CD4-positive, alpha-beta T cell treated with Interleukin-6 for 4 hours (primary cell): Measurements from ENCODE around the gene ROBO1.

ENCODE experiments used
- DNase-seq: peaks from one replicate; pipeline ENCODE4 v3.0.0-alpha.2; 2020; ENCODE audit warnings: mixed read lengths

Gene ROBO1

GRCh38 chr3:79002465-79003372, 765.1 kb downstream of the ROBO1 start:
- no peak for DNase-seq

GRCh38 chr3:79001255-79001654, 766.5 kb downstream of the ROBO1 start:
- no peak for DNase-seq

- no peak for DNase-seq
Observed at GRCh38 chr3:78999139-78999538, 768.7 kb downstream of the ROBO1 start.

GRCh38 chr3:78995087-78995486, 772.7 kb downstream of the ROBO1 start:
- no peak for DNase-seq

- DNase-seq = no peak
Observed at GRCh38 chr3:78994174-78995027, 773.4 kb downstream of the ROBO1 start.

- DNase-seq = no peak
Observed at GRCh38 chr3:78993375-78993774, 774.4 kb downstream of the ROBO1 start.

- no peak for DNase-seq
Observed at GRCh38 chr3:78992830-78993229, 775.0 kb downstream of the ROBO1 start.

- DNase-seq = no peak
Observed at GRCh38 chr3:78992400-78992799, 775.4 kb downstream of the ROBO1 start.

GRCh38 chr3:78991656-78992055, 776.1 kb downstream of the ROBO1 start:
- no peak for DNase-seq

- DNase-seq = no peak
Observed at GRCh38 chr3:78990156-78990555, 777.6 kb downstream of the ROBO1 start.

- no peak for DNase-seq
Observed at GRCh38 chr3:78988324-78988723, 779.5 kb downstream of the ROBO1 start.

GRCh38 chr3:78986416-78987101, 781.2 kb downstream of the ROBO1 start:
- DNase-seq = no peak

GRCh38 chr3:78985981-78986380, 781.8 kb downstream of the ROBO1 start:
- DNase-seq = no peak

- no peak for DNase-seq
Observed at GRCh38 chr3:78979028-78979427, 788.8 kb downstream of the ROBO1 start.

GRCh38 chr3:78978037-78978436, 789.8 kb downstream of the ROBO1 start:
- no peak for DNase-seq

GRCh38 chr3:78977073-78977472, 790.7 kb downstream of the ROBO1 start:
- no peak for DNase-seq

GRCh38 chr3:78976200-78976599, 791.6 kb downstream of the ROBO1 start:
- no peak for DNase-seq

GRCh38 chr3:78974181-78974790, 793.5 kb downstream of the ROBO1 start:
- DNase-seq = no peak

- DNase-seq = no peak
Observed at GRCh38 chr3:78972617-78973301, 795.0 kb downstream of the ROBO1 start.

GRCh38 chr3:78970656-78971055, 797.1 kb downstream of the ROBO1 start:
- no peak for DNase-seq

GRCh38 chr3:78969483-78969882, 798.3 kb downstream of the ROBO1 start:
- DNase-seq = no peak

- DNase-seq = no peak
Observed at GRCh38 chr3:78967061-78967460, 800.7 kb downstream of the ROBO1 start.
